ENCODE measurements around the gene WBP4.
A peak's percentile ranks its signal among the peaks of the same experiment; 100 is the strongest.

The WBP4 gene

DNA sequence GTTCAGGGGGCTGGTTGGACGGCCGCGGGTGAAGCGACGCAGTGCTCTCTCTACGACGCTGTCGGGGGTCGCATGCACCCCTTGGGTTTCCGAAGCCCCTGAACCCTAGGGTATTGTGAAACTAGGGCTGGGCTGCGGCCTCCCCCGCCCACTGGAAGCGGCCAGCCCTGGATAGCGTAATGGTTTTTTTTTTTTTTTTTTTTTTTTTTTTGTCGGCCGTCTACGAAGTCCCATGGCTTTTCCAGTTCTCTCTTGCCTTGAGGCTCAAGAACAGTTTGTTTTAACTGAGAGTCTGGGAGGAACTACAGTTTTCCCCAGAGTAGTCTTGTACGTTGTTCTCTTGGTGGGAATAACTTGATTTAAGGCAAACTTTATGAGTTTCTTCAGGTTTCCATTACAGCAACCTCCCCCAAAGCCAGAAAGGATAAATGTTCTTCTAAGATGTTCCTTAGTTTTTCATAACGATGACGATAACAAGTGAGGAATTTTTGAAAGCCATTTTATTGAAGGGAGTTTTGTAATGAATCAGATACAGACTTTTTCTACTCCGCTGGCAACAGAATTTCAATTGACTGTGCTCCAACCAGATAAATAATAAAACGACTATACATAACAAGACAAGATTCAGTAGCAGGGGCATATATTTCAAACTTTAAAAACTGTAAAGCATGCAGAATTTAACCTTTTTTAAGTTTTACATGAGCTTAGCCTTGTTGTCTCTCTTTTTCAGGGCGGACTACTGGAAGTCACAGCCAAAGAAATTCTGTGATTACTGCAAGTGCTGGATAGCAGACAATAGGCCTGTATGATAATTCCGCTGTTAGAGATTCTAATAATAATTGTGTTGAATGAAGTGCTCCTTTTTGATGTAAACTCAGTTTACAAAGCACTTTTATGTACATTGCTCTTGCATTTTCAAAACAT, 867 bp downstream of the WBP4 start:
- peaks cover 5% of the 10 kb centered on the region; the same call in 1 of the 2 replicates for H4K20me1 ChIP-seq (ENCODE audit: insufficient read depth, low read length)
- peak overlapping the region; percentile 95 for H2AFZ ChIP-seq (ENCODE audit: low read depth, low read length)
- no peaks in the 10 kb centered on the region for H3K9me3 ChIP-seq (ENCODE audit: insufficient read depth, low read length, severe bottlenecking)
- peaks cover 84% of the 10 kb centered on the region for H3K79me2 ChIP-seq (ENCODE audit: insufficient read depth, low read length)
- no peak for DNase-seq
- no peak for TF ChIP-seq EZH2 (IDR thresholded peaks at IDR 0.05; ENCODE audit: borderline replicate concordance, low read depth, low read length, severe bottlenecking)
- TF ChIP-seq, protein P1, sequence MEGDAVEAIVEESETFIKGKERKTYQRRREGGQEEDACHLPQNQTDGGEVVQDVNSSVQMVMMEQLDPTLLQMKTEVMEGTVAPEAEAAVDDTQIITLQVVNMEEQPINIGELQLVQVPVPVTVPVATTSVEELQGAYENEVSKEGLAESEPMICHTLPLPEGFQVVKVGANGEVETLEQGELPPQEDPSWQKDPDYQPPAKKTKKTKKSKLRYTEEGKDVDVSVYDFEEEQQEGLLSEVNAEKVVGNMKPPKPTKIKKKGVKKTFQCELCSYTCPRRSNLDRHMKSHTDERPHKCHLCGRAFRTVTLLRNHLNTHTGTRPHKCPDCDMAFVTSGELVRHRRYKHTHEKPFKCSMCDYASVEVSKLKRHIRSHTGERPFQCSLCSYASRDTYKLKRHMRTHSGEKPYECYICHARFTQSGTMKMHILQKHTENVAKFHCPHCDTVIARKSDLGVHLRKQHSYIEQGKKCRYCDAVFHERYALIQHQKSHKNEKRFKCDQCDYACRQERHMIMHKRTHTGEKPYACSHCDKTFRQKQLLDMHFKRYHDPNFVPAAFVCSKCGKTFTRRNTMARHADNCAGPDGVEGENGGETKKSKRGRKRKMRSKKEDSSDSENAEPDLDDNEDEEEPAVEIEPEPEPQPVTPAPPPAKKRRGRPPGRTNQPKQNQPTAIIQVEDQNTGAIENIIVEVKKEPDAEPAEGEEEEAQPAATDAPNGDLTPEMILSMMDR (IDR thresholded peaks at IDR 0.05; ENCODE audit: borderline replicate concordance, extremely low read depth, low read length, poor library complexity, severe bottlenecking): no peak
- peaks cover 44% of the 10 kb centered on the region for H3K4me1 ChIP-seq (ENCODE audit: insufficient read depth, low read length)
- peak overlapping the region; percentile 98 for H3K27ac ChIP-seq (ENCODE audit: low read length)
- peak overlapping the region; percentile 87 to 92 for H3K4me3 ChIP-seq (ENCODE audit: low read depth in 1 of 2, low read length in 2 of 2)
- H3K4me2 ChIP-seq (ENCODE audit: insufficient read depth, low read length): peak overlapping the region; percentile 64
- H3K9ac ChIP-seq (ENCODE audit: low read depth, low read length): peak overlapping the region; percentile 95
- no peak for ATAC-seq (ENCODE audit: insufficient read depth, low read depth)
- H3K27me3 ChIP-seq (ENCODE audit: insufficient read depth, low read length, poor library complexity): no peaks in the 10 kb centered on the region
- H3K36me3 ChIP-seq (ENCODE audit: insufficient read depth, low read length): peaks cover 35% of the 10 kb centered on the region

DNA sequence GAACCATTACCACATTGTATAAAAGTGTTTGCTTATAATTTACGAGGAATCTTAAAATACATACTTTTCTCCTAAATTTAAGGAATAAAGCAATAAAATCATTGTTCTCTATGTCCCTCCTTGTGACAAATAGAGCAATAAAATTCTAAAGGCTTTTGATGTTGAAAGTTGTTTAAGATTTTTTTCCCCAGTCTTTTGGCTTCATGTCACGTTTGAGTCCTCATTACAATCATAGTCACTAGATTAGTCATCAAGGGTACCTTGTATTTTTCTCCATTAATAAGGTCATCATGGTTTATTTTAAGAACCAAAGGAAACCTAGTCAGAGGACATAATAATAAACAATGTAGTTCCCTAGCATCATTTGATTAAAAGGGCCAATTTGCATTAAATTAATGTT, 3.2 kb downstream of the WBP4 start:
- Histone ChIP-seq H3K4me1 (ENCODE audit: insufficient read depth, low read length) (peaks cover 24% of the 10 kb centered on the region), H3K4me2 (ENCODE audit: insufficient read depth, low read length) (peak overlapping the region; percentile 64), H3K4me3 (ENCODE audit: low read depth in 1 of 2, low read length in 2 of 2) (no peak overlapping the region), H3K9ac (ENCODE audit: low read depth, low read length) (no peak overlapping the region), H3K9me3 (ENCODE audit: insufficient read depth, low read length, severe bottlenecking) (no peaks in the 10 kb centered on the region), H4K20me1 (ENCODE audit: insufficient read depth, low read length) (no peaks in the 10 kb centered on the region), H3K27me3 (ENCODE audit: insufficient read depth, low read length, poor library complexity) (no peaks in the 10 kb centered on the region), H3K27ac (ENCODE audit: low read length) (no peak overlapping the region), H3K36me3 (ENCODE audit: insufficient read depth, low read length) (peaks cover 56% of the 10 kb centered on the region), H2AFZ (ENCODE audit: low read depth, low read length) (no peak overlapping the region), H3K79me2 (ENCODE audit: insufficient read depth, low read length) (peaks cover 61% of the 10 kb centered on the region)
- no peak for DNase-seq
- TF ChIP-seq EZH2 (IDR thresholded peaks at IDR 0.05; ENCODE audit: borderline replicate concordance, low read depth, low read length, severe bottlenecking): no peak
- TF ChIP-seq, protein P1 (IDR thresholded peaks at IDR 0.05; ENCODE audit: borderline replicate concordance, extremely low read depth, low read length, poor library complexity, severe bottlenecking): no peak
- no peak for ATAC-seq (ENCODE audit: insufficient read depth, low read depth)

DNA sequence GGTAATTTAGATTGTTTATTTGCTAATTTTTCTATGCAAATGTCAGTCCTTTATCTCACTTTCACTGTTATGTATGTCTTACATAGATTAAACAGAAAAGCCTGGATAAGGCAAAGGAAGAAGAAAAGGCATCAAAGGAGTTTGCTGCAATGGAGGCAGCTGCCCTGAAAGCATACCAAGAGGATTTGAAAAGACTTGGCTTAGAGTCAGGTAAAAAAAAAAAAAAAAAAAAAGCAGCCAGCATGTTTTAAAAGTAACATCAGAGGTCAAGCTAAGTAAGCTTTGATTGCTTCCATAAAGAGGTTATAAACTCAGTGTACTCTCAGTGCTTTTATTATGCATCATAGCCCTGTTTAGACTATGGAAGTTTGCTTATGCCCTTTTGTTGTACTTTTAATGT, 3.8 kb downstream of the WBP4 start:
- H3K36me3 ChIP-seq (ENCODE audit: insufficient read depth, low read length): peaks cover 62% of the 10 kb centered on the region
- no peaks in the 10 kb centered on the region for H3K9me3 ChIP-seq (ENCODE audit: insufficient read depth, low read length, severe bottlenecking)
- H3K79me2 ChIP-seq (ENCODE audit: insufficient read depth, low read length): peaks cover 55% of the 10 kb centered on the region
- TF ChIP-seq EZH2 (IDR thresholded peaks at IDR 0.05; ENCODE audit: borderline replicate concordance, low read depth, low read length, severe bottlenecking): no peak
- TF ChIP-seq, protein P1 (IDR thresholded peaks at IDR 0.05; ENCODE audit: borderline replicate concordance, extremely low read depth, low read length, poor library complexity, severe bottlenecking): no peak
- H3K9ac ChIP-seq (ENCODE audit: low read depth, low read length): no peak overlapping the region
- no peak overlapping the region for H3K4me3 ChIP-seq (ENCODE audit: low read depth in 1 of 2, low read length in 2 of 2)
- H3K27me3 ChIP-seq (ENCODE audit: insufficient read depth, low read length, poor library complexity): no peaks in the 10 kb centered on the region
- H3K27ac ChIP-seq (ENCODE audit: low read length): no peak overlapping the region
- H3K4me2 ChIP-seq (ENCODE audit: insufficient read depth, low read length): no peak overlapping the region
- ATAC-seq (ENCODE audit: insufficient read depth, low read depth) (no peak), DNase-seq (no peak)
- H2AFZ ChIP-seq (ENCODE audit: low read depth, low read length): no peak overlapping the region
- no peaks in the 10 kb centered on the region for H4K20me1 ChIP-seq (ENCODE audit: insufficient read depth, low read length)
- peaks cover 24% of the 10 kb centered on the region for H3K4me1 ChIP-seq (ENCODE audit: insufficient read depth, low read length)

Measured in DND-41 (cell line).